ENCODE results near the gene CALR.
A peak's percentile ranks its signal among the peaks of the same experiment; 100 is the strongest.

CALR gene

DNA sequence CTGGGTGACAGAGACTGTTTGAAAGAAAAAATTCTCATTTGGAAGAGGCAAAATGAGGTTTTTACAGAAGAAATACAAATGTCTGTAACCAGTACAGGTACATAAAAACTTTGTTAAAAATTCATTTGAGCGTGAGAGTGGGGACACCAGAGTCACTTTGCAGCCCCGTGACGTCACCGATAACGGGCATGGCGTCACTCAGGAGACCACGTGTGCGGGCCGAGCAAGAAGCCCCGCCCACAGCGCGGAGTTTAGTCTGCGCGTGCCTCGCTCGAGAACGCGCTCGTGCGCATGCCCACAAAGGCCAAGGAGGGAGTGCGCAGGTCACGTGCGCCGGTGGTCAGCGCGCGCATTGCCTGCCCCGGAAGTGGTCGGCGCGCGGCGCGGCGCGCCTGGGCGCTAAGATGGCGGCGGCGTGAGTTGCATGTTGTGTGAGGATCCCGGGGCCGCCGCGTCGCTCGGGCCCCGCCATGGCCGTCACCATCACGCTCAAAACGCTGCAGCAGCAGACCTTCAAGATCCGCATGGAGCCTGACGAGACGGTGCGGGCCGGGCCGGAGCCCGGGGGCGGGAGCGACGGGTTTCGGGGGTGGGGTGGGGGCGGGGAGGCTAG, 7.2 kb downstream of the CALR start, which contains the start of gene RAD23A:
Gene RAD23A (plus strand): TSS at position 384 of the 613 bp plus-strand sequence. CDS start 87 bp downstream, at position 471.
- peak within 1 kb of the TSS; percentile 78 for H3K27ac ChIP-seq (ENCODE audit: low read depth, low read length, poor library complexity, severe bottlenecking)
- no peaks in the 10 kb centered on the region for H4K20me1 ChIP-seq (ENCODE audit: insufficient read depth, low read length)
- TF ChIP-seq EZH2 (IDR thresholded peaks at IDR 0.05; ENCODE audit: borderline replicate concordance, low read length): no peak
- no peak for TF ChIP-seq CTCF (IDR thresholded peaks at IDR 0.05; ENCODE audit: low read length)
- H3K4me1 ChIP-seq (ENCODE audit: insufficient read depth, low read length, severe bottlenecking): peaks cover 55% of the 10 kb centered on the region
- H3K9me2 ChIP-seq (ENCODE audit: low read depth, low read length): no peaks in the 10 kb centered on the region
- H3F3A ChIP-seq (ENCODE audit: insufficient read depth, low read length): peaks cover 17% of the 10 kb centered on the region
- H3K4me3 ChIP-seq (ENCODE audit: low read depth, low read length, poor library complexity, severe bottlenecking): peak within 1 kb of the TSS; percentile 97
- H3K9me3 ChIP-seq (ENCODE audit: low read length): no peaks in the 10 kb centered on the region
- H3K79me2 ChIP-seq (ENCODE audit: insufficient read depth, low read length): peaks cover 18% of the 10 kb centered on the region
- H3K4me2 ChIP-seq (ENCODE audit: low read length): peak within 1 kb of the TSS; percentile 90
- peaks cover 87% of the 10 kb centered on the region for H3K36me3 ChIP-seq (ENCODE audit: insufficient read depth, low read length)
- peak within 1 kb of the TSS; percentile 99 for H3K9ac ChIP-seq (ENCODE audit: low read length)
- no peak within 1 kb of the TSS for H2AFZ ChIP-seq (ENCODE audit: low read length)
- no peaks in the 10 kb centered on the region for H3K27me3 ChIP-seq (ENCODE audit: insufficient read depth, low read length)

DNA sequence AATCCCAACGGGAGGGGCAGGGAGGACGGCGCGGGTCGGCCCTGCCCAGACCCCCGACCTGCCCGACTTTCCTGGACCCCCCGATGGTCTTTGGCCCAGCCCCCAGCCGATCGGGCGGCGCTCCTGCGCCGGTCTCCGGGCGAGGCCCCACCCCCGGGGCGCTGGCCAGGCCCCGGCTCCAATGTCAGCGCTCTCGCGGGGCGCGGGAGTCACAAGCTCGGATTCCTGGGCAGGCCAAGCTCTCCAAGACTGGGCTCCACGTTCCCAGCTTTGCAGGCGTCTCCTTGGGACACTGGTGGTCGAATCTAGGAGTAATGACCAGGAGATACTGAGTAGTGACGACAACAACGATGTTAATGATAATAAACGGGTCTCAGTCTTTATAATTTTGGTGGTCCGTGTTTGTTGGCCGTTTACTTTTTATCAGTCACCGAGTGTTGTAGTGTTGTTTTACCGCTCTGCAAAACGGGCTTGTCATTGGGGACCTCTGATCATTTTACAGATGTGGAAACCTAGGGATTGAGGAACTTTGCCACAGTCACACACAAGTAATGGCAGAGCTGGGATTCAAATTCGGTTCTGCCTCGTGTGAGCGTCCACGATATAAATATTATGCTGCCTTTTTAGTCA, 7.8 kb downstream of the CALR start:
- Histone ChIP-seq H3K9ac (ENCODE audit: low read length) (peak overlapping the region; percentile 99), H3K27me3 (ENCODE audit: insufficient read depth, low read length) (no peaks in the 10 kb centered on the region), H2AFZ (ENCODE audit: low read length) (no peak overlapping the region), H3K27ac (ENCODE audit: low read depth, low read length, poor library complexity, severe bottlenecking) (peak overlapping the region; percentile 65), H4K20me1 (ENCODE audit: insufficient read depth, low read length) (no peaks in the 10 kb centered on the region), H3K4me1 (ENCODE audit: insufficient read depth, low read length, severe bottlenecking) (peaks cover 48% of the 10 kb centered on the region), H3K79me2 (ENCODE audit: insufficient read depth, low read length) (peaks cover 18% of the 10 kb centered on the region), H3K4me3 (ENCODE audit: low read depth, low read length, poor library complexity, severe bottlenecking) (peak overlapping the region; percentile 97), H3K9me2 (ENCODE audit: low read depth, low read length) (no peaks in the 10 kb centered on the region), H3K9me3 (ENCODE audit: low read length) (no peaks in the 10 kb centered on the region), H3K4me2 (ENCODE audit: low read length) (peak overlapping the region; percentile 90), H3K36me3 (ENCODE audit: insufficient read depth, low read length) (peaks cover 87% of the 10 kb centered on the region), H3F3A (ENCODE audit: insufficient read depth, low read length) (peaks cover 11% of the 10 kb centered on the region)
- TF ChIP-seq EZH2 (IDR thresholded peaks at IDR 0.05; ENCODE audit: borderline replicate concordance, low read length) (no peak), CTCF (IDR thresholded peaks at IDR 0.05; ENCODE audit: low read length) (no peak)

GRCh38 chr19:12946731-12947496, 8.5 kb downstream of the CALR start:
- no peaks in the 10 kb centered on the region for H3K27me3 ChIP-seq (ENCODE audit: insufficient read depth, low read length)
- H3K9me3 ChIP-seq (ENCODE audit: low read length): no peaks in the 10 kb centered on the region
- peaks cover 87% of the 10 kb centered on the region for H3K36me3 ChIP-seq (ENCODE audit: insufficient read depth, low read length)
- peaks cover 18% of the 10 kb centered on the region for H3K79me2 ChIP-seq (ENCODE audit: insufficient read depth, low read length)
- H3K4me3 ChIP-seq (ENCODE audit: low read depth, low read length, poor library complexity, severe bottlenecking): peak overlapping the region; percentile 97
- no peak overlapping the region for H2AFZ ChIP-seq (ENCODE audit: low read length)
- H3F3A ChIP-seq (ENCODE audit: insufficient read depth, low read length): peaks cover 8% of the 10 kb centered on the region
- no peaks in the 10 kb centered on the region for H3K9me2 ChIP-seq (ENCODE audit: low read depth, low read length)
- H3K9ac ChIP-seq (ENCODE audit: low read length): peak overlapping the region; percentile 99
- H3K4me2 ChIP-seq (ENCODE audit: low read length): peak overlapping the region; percentile 90
- H3K4me1 ChIP-seq (ENCODE audit: insufficient read depth, low read length, severe bottlenecking): peaks cover 41% of the 10 kb centered on the region
- no peaks in the 10 kb centered on the region for H4K20me1 ChIP-seq (ENCODE audit: insufficient read depth, low read length)
- peak overlapping the region; percentile 65 for H3K27ac ChIP-seq (ENCODE audit: low read depth, low read length, poor library complexity, severe bottlenecking)
- no peak for TF ChIP-seq CTCF (IDR thresholded peaks at IDR 0.05; ENCODE audit: low read length)
- no peak for TF ChIP-seq EZH2 (IDR thresholded peaks at IDR 0.05; ENCODE audit: borderline replicate concordance, low read length)
